ENCODE results near the gene SPAAR. TPM values are rescaled to one million over a fixed set of nuclear protein-coding genes. Genes with fewer than 3 reads are reported as not detected.
"Not testable (repeated sequence)": the region's sequence is repeated elsewhere in the genome, so short reads cannot be mapped to it uniquely, and the experiment has no call there.

Gene SPAAR
- total RNA-seq, 4 donors from 2014 or later = 0.49 to 1.3 (median 1.1) TPM; not detected in 1

DNA sequence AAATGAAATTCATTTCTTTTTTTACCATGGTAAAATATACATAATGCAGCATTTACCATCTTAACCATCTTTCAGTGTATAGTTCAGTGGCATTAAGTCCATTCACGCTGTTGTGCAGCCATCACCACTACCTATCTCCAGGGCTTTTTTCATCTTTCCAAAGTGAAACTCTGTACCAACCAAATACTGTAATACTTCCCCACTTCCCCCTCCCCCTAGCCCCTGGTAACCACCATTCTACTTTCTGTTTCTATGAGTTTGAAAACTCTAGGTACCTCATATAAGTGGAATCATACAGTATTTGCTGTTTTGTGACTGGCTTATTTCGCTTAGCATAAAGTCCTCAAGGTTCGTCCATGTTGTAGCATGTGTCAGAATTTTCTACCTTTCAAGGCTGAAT is 23.4 kb downstream of the SPAAR start:
- H3K4me1 ChIP-seq = no peaks in the 10 kb centered on the region
- H3K27me3 ChIP-seq = no peaks in the 10 kb centered on the region
- no peak overlapping the region for H3K4me3 ChIP-seq
- no peaks in the 10 kb centered on the region for H3K9me3 ChIP-seq
- H3K36me3 ChIP-seq = no peaks in the 10 kb centered on the region
- TF ChIP-seq POLR2AphosphoS5 (IDR thresholded peaks at IDR 0.05) (no peak), POLR2A (IDR thresholded peaks at IDR 0.05) (no peak), EP300 (IDR thresholded peaks at IDR 0.05) (no peak)
- TF ChIP-seq, protein P1, sequence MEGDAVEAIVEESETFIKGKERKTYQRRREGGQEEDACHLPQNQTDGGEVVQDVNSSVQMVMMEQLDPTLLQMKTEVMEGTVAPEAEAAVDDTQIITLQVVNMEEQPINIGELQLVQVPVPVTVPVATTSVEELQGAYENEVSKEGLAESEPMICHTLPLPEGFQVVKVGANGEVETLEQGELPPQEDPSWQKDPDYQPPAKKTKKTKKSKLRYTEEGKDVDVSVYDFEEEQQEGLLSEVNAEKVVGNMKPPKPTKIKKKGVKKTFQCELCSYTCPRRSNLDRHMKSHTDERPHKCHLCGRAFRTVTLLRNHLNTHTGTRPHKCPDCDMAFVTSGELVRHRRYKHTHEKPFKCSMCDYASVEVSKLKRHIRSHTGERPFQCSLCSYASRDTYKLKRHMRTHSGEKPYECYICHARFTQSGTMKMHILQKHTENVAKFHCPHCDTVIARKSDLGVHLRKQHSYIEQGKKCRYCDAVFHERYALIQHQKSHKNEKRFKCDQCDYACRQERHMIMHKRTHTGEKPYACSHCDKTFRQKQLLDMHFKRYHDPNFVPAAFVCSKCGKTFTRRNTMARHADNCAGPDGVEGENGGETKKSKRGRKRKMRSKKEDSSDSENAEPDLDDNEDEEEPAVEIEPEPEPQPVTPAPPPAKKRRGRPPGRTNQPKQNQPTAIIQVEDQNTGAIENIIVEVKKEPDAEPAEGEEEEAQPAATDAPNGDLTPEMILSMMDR (IDR thresholded peaks at IDR 0.05) = no peak
- H3K27ac ChIP-seq = no peak overlapping the region
- DNase-seq (ENCODE audit: low spot score in 2 of 2) = no peak
- WGBS = 92% methylated on average over 3 of the region's 3 CpGs

DNA sequence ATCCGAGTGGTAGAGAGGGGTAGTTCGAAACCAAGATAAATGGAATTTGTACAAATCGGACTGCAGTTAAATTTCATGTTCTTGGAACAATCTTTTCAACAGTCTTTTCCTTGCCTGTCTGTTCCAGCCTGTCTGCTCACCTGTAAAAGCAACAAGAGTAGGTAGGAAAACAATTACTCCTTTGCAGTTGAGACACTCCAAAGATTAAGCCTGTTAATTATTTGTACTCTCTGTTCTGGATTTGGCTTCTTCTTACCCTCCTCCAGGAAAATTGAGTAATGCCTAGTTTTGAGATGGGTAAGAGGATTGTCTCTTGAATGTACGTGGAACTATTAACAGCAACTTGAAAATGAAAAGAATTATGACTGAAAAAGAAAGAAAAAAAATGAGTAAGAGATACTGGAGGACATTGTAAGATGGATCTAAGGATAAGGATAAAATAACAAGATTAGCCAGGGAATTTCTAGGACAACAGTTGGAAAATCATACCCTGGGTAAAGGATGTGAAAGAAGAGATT is 24.3 kb downstream of the SPAAR start:
- DNase-seq (ENCODE audit: low spot score in 2 of 2) = no peak
- TF ChIP-seq EP300 (IDR thresholded peaks at IDR 0.05) (no peak), POLR2A (IDR thresholded peaks at IDR 0.05) (no peak), POLR2AphosphoS5 (IDR thresholded peaks at IDR 0.05) (no peak)
- TF ChIP-seq, protein P1 (IDR thresholded peaks at IDR 0.05) = no peak
- 74% methylated on average over 4 of the region's 4 CpGs for WGBS
- H3K9me3 ChIP-seq = no peaks in the 10 kb centered on the region
- no peak overlapping the region for H3K27ac ChIP-seq
- no peaks in the 10 kb centered on the region for H3K36me3 ChIP-seq
- no peaks in the 10 kb centered on the region for H3K27me3 ChIP-seq
- H3K4me1 ChIP-seq = no peaks in the 10 kb centered on the region
- H3K4me3 ChIP-seq = no peak overlapping the region

DNA sequence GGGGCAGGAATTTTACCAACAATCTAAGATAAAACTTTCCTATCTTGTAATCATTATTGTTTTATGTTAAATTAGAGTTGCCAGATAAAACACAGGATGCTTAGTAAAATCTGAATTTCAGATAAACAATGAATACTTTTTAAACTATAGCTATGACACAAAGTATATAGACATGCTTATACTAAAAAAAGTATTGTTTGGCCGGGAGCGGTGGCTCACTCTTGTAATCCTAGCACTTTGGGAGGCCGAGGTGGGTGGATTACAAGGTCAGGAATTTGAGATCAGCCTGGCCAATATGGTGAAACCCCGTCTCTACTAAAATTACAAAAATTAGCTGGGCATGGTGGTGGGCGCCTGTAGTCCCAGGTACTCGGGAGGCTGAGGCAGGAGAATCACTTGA is 24.8 kb downstream of the SPAAR start:
- H3K27me3 ChIP-seq; H3K9me3 ChIP-seq; DNase-seq (ENCODE audit: low spot score in 2 of 2); H3K4me1 ChIP-seq; H3K27ac ChIP-seq; H3K36me3 ChIP-seq; H3K4me3 ChIP-seq: not testable (repeated sequence)
- WGBS = 90% methylated on average over 6 of the region's 6 CpGs

DNA sequence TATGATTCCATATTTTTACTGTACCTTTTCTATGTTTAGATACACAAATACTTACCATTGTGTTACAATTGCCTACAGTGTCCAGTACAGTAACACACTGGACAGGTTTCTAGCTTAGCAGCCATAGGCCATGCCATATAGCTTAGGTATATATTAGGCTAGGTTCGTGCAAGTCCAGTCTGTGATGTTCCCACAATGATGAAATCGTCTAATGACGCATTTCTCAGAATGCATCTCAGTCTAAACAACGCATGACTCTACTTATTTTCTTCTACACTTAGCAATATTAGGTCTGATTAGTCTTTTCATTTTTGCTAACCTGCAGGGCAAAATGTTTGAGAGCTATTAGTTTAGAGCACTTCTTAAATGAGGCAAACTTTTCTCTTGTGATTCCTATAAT is 26.0 kb downstream of the SPAAR start:
- H3K4me1 ChIP-seq = no peaks in the 10 kb centered on the region
- 92% methylated on average over 4 of the region's 4 CpGs for WGBS
- TF ChIP-seq, protein P1 (IDR thresholded peaks at IDR 0.05) = no peak
- no peak for TF ChIP-seq EP300 (IDR thresholded peaks at IDR 0.05)
- TF ChIP-seq POLR2A (IDR thresholded peaks at IDR 0.05) = no peak
- no peak for TF ChIP-seq POLR2AphosphoS5 (IDR thresholded peaks at IDR 0.05)

DNA sequence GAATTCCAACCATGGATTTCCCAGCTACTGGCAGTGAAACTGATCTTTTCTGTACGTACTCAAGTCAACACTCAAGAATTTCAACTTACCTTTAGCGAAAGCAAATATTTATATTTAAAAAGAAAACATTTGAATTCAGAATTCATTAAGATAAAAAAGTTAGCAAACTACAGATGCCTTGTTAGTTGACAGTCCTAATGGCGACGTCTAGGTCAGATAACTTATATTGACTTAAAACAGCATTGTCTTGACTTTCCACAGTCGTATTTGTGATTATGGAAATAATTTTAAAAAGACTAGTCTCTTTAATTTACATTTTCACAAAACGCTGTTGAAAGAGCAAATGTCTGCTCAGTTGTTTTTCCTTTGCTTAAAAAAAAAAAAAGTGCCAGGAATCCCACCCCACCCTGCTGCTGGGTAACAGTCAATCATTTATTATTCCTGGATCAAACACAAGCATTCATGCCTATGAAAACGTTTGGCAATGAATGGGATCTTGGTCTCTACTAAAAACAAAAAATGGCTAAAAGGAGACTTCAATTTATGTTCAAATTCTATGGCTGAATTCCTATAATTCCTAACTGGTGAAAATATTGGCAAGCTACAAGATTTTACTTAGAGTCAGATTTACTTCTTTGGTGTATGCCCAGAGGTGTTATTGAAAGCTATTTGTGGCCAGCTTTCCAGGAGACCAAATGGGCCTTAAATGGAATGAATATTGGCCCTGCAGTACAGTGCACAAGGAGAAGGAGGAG is 26.6 kb downstream of the SPAAR start:
- no peak for DNase-seq (ENCODE audit: low spot score in 2 of 2)
- Histone ChIP-seq H3K36me3 (no peaks in the 10 kb centered on the region), H3K9me3 (no peaks in the 10 kb centered on the region), H3K27me3 (no peaks in the 10 kb centered on the region), H3K27ac (no peak overlapping the region), H3K4me3 (no peak overlapping the region), H3K4me1 (no peaks in the 10 kb centered on the region)
- 53% methylated on average over 7 of the region's 7 CpGs for WGBS
- TF ChIP-seq POLR2AphosphoS5 (IDR thresholded peaks at IDR 0.05) (no peak), POLR2A (IDR thresholded peaks at IDR 0.05) (no peak), EP300 (IDR thresholded peaks at IDR 0.05) (no peak)
- TF ChIP-seq, protein P1 (IDR thresholded peaks at IDR 0.05) = no peak

More for the DNA sequence above, 26.0 kb downstream of the SPAAR start:
- no peak for DNase-seq (ENCODE audit: low spot score in 2 of 2)
- no peaks in the 10 kb centered on the region for H3K27me3 ChIP-seq
- no peaks in the 10 kb centered on the region for H3K36me3 ChIP-seq
- no peak overlapping the region for H3K27ac ChIP-seq
- H3K9me3 ChIP-seq = no peaks in the 10 kb centered on the region
- H3K4me3 ChIP-seq = no peak overlapping the region

Measured in suprapubic skin (tissue), 4 donors.